Activated naive CD4-positive, alpha-beta T cell (primary cell): ENCODE data around the gene ACTL10.
A peak's percentile ranks its signal among the peaks of the same experiment; 100 is the strongest.
"Not testable (repeated sequence)": the region's sequence is repeated elsewhere in the genome, so short reads cannot be mapped to it uniquely, and the experiment has no call there.

ENCODE experiments used
- DNase-seq, 4 experiments: peaks; one replicate each; lab custom pipeline; 2025; lab: John Stamatoyannopoulos, UW

The ACTL10 gene

DNA sequence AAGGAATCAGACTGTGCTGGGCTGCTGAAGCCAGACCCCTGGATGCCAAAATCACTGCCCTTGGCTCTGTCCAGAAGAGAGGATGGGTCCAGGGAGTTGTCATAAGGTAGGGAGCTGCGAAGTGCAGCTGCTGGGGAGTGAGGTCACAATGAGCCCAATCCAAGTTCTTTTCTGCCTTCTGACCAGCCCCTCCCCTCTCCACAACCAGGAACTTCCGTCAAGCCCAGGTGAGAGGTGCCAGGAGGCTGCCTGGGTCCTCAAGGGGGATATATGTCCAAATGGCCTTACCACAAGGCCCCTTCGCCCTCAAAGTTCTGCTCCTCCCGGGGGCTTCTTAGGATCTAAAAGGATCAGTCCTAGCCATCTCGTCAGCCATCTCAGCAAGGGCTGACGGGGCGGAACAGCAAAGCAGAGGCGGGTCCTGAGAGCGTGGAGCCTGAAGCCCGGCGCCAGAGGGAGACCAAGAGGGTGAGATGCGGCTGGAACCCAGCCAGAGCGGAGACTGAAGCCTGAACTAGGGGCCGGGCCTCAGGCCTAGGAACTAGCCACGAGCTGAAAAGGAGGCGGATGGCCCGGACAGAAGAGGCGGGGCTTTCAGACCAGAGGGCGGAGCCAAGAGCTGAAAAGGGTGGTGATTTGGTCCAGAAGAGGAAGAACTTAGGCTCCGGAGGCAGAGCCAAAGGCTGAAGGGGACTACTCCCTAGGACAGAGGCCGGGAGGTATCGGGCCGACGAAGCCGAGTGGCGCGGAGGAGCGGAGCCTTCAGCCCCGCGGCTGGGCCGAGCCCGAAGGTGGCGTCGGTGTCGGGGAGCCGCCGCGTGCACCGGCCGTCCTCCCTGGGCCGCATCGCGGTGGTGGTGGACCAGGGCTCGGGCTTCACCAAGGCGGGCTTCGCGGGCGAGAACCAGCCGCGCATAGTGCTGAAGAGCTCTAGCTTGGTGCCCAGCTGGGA lies at the start of gene ACTL10:
Gene ACTL10, plus strand, starts transcription at position 651 of the 952 bp plus-strand sequence. CDS start 555 bp downstream, outside the sequence.
- DNase-seq, result peak; percentile 29 to 65 (median 40)

DNA sequence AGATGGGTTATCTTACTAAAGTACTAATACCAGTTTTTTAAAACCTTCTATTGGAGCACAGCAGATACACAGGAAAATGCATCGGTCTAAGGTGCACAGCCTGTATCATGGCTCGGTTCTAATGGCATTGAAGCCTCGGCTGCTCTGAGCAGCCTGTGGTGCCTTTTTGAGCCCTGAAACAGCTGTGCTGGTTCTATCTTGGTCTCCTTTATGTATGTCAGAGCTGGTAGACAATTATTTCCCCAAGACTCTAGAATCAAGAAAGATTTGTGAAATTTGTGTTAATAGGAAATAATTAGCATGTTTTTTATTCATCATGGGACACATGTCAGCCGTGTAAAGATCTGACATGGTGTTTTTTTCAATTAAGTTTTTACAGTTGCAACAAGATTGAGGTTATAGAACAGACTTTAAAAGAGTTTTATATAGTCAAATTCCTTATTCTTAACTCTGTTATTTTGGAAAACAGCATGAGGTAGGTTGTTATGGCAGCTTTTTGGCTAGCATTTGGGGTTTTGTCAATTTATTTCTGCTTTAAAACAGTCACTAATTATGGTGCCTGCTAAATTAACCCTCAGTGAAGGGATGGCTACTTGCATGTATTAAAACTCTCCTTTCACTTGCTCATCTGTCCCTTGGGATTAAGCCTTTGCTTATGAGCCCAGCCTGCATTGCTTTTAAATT lies 44.9 kb upstream of the ACTL10 start:
- no peak for DNase-seq

- DNase-seq, result no peak
Measured at GRCh38 chr20:33622705-33623365, 43.9 kb upstream of the ACTL10 start.

DNA sequence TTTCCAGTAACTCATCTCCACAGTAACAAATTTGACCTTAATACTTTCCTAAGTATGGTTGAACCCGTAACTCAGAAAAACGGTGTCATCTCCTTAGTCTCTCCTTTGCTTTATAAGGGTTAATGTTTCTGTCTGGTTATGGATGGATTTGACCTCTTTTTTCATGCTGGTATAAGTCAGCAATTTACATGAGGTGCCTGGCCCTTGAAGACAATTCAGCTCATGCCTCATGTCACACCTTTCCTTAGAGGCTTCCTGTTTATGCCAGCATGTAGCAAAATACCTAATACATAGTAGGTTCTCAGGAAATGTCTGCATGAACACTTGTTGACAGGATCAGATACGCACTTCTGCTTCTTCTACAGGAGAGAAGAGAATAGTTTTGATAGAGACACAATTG lies 42.3 kb upstream of the ACTL10 start:
- no peak for DNase-seq

DNA sequence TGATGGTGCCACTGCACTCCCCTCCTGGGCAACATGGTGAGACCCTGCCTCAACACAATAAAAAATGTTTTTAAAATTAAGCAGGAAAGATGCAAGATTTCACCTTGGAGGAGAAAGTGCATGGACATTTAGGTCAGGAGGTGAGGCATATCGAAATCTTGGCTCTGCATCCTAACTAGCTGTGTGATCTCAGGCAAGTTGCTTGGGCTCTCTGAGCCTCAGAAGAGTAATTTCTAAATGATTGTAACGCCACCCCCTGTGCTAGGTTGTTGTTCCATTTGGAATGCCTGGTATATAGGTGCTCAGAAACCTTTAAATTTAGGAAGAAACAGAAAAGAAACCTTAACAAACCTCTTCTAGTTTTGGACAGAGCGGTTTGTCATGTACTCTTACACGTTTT lies 40.6 kb upstream of the ACTL10 start:
- no peak for DNase-seq

DNA sequence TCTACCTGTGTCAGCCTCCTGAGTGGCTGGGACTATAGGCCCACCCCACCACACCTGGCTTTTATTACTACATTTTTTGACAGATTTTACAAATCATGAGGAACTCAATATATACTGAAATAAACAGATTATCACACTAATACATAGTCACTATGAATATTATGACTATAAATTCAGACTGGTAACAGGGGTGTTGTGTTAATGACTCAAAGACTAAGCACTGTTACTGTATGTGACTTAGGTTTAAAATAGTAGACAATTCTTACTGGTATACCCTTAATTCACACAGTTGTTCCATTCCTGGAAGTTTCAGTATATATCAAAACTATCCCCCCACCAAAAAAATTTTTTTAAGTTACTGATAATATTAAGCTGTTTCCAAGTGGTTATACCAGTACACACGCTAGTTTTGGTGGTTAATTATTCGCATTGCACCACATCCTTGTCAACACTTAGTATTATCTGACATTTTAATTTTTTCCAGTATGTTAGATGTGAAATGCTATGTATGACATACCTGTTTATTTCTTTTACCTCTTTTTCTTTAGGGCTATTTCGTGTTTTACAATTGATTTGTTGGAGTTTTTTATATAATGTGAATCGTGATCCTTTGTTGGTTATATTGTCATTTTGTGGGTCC lies 39.0 kb upstream of the ACTL10 start:
- DNase-seq, result no peak

- DNase-seq, result no peak
Measured at GRCh38 chr20:33629533-33629932, 37.2 kb upstream of the ACTL10 start.

DNA sequence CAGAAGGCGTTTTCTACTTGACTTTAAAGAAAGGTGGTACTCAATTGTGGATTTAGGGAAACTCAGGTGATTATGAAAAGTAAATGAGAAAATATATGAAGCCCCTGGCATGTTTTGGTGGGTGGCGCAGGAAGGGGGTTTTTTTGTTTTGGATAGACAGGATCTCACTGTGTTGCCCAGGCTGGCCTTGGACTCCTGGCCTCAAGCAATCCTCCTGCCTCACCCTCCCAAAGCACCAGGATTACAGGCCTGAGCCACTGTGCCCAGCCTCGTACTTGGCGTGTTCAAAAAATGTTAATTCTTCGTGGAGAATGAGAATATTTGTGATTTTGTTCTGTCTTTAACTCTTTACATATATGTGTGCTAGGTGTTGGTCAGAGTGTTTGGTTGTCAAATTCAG lies 36.8 kb upstream of the ACTL10 start:
- DNase-seq, result no peak

DNA sequence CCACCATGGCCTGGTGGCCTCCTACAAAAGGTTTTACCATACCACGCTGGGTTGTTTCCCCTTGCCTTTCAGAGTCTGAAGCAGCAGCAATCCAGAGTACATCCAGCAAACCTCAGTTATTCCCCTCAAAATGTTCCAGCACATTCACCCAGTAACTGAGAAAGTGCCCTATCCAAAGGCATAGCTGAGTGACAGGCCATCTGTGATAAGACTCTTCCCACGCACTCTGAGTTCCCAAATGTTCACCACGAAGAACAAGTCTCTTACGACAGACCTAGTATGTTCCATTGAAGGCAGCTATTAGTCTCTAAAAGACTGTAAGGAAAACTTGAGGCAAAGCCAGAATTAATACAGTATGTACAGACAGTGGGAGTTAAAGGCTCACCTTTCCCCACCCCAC lies 36.2 kb upstream of the ACTL10 start:
- DNase-seq, result no peak

GRCh38 chr20:33631910-33632309 lies 34.8 kb upstream of the ACTL10 start:
- DNase-seq, result not testable (repeated sequence)

GRCh38 chr20:33635341-33635740 lies 31.4 kb upstream of the ACTL10 start:
- no peak for DNase-seq

- no peak for DNase-seq
Measured at GRCh38 chr20:33636776-33637175, 30.0 kb upstream of the ACTL10 start.

GRCh38 chr20:33640287-33640686 lies 26.5 kb upstream of the ACTL10 start:
- no peak for DNase-seq

GRCh38 chr20:33644313-33645071 lies 22.3 kb upstream of the ACTL10 start:
- no peak for DNase-seq

GRCh38 chr20:33645072-33645358 lies 21.7 kb upstream of the ACTL10 start:
- DNase-seq, result no peak

- DNase-seq, result no peak
Measured at GRCh38 chr20:33645396-33645795, 21.3 kb upstream of the ACTL10 start.

DNA sequence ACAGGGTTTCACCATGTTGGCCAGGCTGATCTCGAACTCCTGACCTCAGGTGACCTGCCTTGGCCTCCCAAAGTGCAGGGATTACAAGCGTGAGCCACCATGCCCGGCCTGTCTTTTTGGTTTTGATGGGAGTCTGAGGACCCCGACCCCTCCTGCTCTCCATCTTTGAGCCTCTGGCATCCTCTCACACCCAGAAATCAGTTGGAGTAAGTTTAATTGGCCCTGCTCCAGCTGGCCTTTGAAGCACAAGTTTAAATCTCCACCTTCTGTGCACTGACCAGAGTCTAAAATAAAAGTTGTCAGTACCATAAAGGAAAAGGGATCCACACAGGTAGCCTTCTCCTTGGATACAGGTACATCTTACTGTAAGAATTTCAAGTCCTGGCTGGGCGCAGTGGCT lies 20.6 kb upstream of the ACTL10 start:
- DNase-seq, result no peak

GRCh38 chr20:33646959-33647602 lies 19.7 kb upstream of the ACTL10 start:
- DNase-seq, result not testable (repeated sequence)

- DNase-seq, result no peak
Measured at GRCh38 chr20:33647603-33648395, 18.9 kb upstream of the ACTL10 start.

DNA sequence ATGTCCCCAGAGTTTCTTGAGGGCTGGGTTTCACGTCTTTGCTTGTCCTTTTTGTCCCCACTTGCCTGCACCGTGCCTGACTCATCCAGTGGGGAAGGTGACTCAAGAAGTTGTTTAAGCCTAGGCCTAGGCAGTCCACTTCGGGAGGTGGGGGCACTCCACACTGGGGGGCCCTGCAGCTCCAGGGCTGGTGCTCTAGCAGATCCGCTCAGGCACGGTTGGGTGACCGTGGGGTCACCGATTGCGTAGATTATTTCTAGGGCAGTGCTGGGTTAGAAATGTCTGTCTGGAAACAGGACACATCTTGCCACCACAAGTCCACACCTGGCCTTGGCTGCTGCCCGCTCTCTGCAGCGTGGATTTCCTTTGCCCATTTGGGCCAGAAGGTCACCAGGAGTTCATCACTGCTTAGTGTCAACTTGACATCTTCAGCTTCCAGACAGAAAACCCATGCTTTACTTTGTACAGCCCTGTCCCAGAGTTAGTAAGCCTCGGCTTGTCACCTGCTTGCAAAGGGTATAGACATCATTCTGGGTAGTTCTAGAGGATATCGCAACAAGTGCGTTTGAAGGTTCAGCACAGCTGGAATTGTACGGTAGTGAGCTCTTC lies 18.2 kb upstream of the ACTL10 start:
- no peak for DNase-seq
